Thyroid gland (tissue), 4 donors: Measurements from ENCODE around the gene PSMB11.

Source experiments
- POLR2A ChIP-seq, 2 donors: fragments of 450-650 bp; IDR thresholded peaks; one replicate each; pipeline ENCODE4 v1.6.1; 2017; ENCODE audit warnings: antibody characterized with exemption in 2 of 2, mild to moderate bottlenecking in 2 of 2, moderate library complexity in 1 of 2
- TF ChIP-seq, protein P1 (sequence below), 6 experiments: fragments of 200-600 bp in 3 of 6; fragments of 450-650 bp in 3 of 6; sonication (generic) in 3 of 6; IDR thresholded peaks; one replicate each; pipeline ENCODE4 v1.5.1; 2016 to 2019; ENCODE audit warnings: antibody characterized with exemption in 6 of 6, mild to moderate bottlenecking in 2 of 6, inconsistent platforms in 1 of 6, moderate library complexity in 1 of 6

DNA sequence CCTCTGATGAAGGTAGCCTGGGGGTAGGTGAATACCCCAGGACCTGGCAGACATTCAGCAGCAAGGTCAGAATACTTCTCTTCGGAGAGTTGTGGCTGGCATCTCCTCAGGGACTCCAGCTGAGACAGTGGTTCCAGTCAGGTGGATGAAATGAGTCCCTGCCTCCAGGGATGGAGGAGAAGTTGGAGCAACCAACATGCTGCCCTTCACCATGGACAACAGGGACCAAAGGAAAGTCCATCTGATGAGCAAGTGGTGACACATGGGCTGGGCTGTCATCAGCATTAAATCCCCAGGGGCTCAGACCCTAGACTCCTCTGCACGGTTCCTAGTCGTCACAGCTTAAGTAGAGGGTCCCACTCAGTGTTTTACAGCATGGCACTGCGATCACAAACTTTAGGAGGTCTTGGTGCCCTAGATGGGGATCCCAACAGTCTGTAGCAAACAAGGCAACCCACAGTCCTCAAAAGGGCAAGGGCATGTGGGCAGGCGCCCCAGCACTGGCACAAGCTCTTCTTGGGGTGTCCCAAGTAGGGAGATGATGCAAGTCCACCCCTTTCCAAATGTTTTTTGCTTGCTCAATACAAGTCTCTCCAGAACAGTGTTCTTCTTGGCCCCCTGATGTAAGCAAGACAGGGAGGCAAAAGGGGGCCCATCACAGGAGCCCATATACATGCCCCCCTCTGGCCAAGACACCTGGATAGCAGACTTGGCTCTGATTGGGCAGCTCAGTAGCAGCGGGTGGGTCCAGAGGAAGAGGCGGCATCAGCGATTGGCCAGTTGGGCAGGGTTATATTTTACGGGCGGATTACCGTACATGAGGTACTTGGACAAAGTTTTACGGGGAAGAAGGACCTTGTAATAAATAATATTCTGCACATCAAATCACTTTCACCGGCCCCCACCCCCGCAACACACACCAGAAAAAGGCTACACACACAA, 26.1 kb downstream of the PSMB11 start:
- TF ChIP-seq, protein P1, sequence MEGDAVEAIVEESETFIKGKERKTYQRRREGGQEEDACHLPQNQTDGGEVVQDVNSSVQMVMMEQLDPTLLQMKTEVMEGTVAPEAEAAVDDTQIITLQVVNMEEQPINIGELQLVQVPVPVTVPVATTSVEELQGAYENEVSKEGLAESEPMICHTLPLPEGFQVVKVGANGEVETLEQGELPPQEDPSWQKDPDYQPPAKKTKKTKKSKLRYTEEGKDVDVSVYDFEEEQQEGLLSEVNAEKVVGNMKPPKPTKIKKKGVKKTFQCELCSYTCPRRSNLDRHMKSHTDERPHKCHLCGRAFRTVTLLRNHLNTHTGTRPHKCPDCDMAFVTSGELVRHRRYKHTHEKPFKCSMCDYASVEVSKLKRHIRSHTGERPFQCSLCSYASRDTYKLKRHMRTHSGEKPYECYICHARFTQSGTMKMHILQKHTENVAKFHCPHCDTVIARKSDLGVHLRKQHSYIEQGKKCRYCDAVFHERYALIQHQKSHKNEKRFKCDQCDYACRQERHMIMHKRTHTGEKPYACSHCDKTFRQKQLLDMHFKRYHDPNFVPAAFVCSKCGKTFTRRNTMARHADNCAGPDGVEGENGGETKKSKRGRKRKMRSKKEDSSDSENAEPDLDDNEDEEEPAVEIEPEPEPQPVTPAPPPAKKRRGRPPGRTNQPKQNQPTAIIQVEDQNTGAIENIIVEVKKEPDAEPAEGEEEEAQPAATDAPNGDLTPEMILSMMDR (IDR thresholded peaks at IDR 0.05): no peak
- TF ChIP-seq POLR2A (IDR thresholded peaks at IDR 0.05): no peak
